Measurements from ENCODE around the gene DCAF10. TPM values are rescaled to one million over a fixed set of nuclear protein-coding genes. Genes with fewer than 3 reads are reported as not detected.
A peak's percentile ranks its signal among the peaks of the same experiment; 100 is the strongest.

The DCAF10 gene
- total and polyA plus RNA-seq, 2 of the 13 experiments (the other 11 are each of a cell fraction or from before 2014, with no cell fraction given): 9.2 to 20.3 TPM

DNA sequence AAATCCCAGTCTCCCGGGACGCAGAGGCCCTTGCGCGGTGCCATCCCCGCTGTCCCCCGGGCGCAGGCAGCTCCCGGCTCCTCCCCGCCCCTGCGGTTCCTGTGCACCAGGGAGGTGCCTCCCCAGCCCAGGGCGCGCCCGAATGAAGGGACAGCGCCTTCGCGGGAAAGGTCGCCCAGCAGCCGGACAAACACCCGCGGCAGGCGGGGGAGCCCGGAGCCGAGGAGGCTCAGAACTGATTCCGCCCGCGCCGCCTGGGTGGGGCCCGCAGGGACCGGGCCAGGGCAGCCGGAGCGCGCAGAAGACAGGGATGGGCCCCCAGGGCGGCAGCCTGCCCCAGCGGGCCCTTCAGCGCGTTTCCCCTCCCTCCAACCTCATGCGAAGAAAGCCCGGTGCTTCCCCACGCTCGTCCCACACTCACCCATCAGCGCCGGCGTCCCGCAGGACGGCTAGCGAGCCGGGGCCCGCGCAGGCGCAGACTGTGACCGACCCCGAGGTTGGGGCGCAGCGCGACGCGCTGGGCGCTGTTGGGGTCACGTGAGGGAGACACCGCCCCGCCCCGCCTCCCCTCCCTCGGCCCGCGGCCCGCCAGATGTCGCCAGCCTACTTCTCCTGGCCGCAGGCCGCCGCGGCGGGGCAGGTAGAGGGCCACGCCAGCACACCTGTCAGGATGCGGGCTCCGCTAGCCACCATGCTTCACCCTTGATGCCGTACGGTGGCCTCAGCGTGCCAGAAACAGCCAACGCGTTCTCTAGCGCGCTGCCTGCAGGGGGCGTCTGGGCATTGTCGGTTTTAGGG is 103.2 kb downstream of the DCAF10 start, which contains the start of gene SLC25A51 (continued):
- TF ChIP-seq, protein P1, sequence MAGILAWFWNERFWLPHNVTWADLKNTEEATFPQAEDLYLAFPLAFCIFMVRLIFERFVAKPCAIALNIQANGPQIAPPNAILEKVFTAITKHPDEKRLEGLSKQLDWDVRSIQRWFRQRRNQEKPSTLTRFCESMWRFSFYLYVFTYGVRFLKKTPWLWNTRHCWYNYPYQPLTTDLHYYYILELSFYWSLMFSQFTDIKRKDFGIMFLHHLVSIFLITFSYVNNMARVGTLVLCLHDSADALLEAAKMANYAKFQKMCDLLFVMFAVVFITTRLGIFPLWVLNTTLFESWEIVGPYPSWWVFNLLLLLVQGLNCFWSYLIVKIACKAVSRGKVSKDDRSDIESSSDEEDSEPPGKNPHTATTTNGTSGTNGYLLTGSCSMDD (CRISPR knock-in tag; IDR thresholded peaks at IDR 0.05): 0 out of 2 replicates have a peak, but pooled peaks have one; percentile 37
- TF ChIP-seq, protein P2, sequence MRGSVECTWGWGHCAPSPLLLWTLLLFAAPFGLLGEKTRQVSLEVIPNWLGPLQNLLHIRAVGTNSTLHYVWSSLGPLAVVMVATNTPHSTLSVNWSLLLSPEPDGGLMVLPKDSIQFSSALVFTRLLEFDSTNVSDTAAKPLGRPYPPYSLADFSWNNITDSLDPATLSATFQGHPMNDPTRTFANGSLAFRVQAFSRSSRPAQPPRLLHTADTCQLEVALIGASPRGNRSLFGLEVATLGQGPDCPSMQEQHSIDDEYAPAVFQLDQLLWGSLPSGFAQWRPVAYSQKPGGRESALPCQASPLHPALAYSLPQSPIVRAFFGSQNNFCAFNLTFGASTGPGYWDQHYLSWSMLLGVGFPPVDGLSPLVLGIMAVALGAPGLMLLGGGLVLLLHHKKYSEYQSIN (CRISPR knock-in tag; IDR thresholded peaks at IDR 0.05; ENCODE audit: borderline replicate concordance): no peak
- peak; percentile 91 for TF ChIP-seq ZNF563 (CRISPR knock-in tag; IDR thresholded peaks at IDR 0.05)
- no peak for TF ChIP-seq ATF1 (CRISPR knock-in tag; IDR thresholded peaks at IDR 0.05)
- TF ChIP-seq, protein P3, sequence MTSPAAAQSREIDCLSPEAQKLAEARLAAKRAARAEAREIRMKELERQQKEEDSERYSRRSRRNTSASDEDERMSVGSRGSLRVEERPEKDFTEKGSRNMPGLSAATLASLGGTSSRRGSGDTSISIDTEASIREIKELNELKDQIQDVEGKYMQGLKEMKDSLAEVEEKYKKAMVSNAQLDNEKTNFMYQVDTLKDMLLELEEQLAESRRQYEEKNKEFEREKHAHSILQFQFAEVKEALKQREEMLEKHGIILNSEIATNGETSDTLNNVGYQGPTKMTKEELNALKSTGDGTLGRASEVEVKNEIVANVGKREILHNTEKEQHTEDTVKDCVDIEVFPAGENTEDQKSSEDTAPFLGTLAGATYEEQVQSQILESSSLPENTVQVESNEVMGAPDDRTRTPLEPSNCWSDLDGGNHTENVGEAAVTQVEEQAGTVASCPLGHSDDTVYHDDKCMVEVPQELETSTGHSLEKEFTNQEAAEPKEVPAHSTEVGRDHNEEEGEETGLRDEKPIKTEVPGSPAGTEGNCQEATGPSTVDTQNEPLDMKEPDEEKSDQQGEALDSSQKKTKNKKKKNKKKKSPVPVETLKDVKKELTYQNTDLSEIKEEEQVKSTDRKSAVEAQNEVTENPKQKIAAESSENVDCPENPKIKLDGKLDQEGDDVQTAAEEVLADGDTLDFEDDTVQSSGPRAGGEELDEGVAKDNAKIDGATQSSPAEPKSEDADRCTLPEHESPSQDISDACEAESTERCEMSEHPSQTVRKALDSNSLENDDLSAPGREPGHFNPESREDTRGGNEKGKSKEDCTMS (CRISPR knock-in tag; conservative IDR thresholded peaks at IDR 0.05): no peak
- TF ChIP-seq MTF1 (CRISPR knock-in tag; IDR thresholded peaks at IDR 0.05): no peak
- TF ChIP-seq ZNF790 (CRISPR knock-in tag; IDR thresholded peaks at IDR 0.05; ENCODE audit: borderline replicate concordance): peak; percentile 97
- peak; percentile 43; the same call in 1 of the 2 replicates for TF ChIP-seq ZNF34 (CRISPR knock-in tag; IDR thresholded peaks at IDR 0.05; ENCODE audit: borderline replicate concordance)
- TF ChIP-seq, protein P4, sequence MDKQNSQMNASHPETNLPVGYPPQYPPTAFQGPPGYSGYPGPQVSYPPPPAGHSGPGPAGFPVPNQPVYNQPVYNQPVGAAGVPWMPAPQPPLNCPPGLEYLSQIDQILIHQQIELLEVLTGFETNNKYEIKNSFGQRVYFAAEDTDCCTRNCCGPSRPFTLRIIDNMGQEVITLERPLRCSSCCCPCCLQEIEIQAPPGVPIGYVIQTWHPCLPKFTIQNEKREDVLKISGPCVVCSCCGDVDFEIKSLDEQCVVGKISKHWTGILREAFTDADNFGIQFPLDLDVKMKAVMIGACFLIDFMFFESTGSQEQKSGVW (CRISPR knock-in tag; IDR thresholded peaks at IDR 0.05; ENCODE audit: borderline replicate concordance): no peak; the same call in 1 of the 2 replicates
- 0 out of 2 replicates have a peak, but pooled peaks have one; percentile 55 for TF ChIP-seq ZNF33B (CRISPR knock-in tag; IDR thresholded peaks at IDR 0.05)
- TF ChIP-seq, protein P5, sequence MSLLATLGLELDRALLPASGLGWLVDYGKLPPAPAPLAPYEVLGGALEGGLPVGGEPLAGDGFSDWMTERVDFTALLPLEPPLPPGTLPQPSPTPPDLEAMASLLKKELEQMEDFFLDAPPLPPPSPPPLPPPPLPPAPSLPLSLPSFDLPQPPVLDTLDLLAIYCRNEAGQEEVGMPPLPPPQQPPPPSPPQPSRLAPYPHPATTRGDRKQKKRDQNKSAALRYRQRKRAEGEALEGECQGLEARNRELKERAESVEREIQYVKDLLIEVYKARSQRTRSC (CRISPR knock-in tag; IDR thresholded peaks at IDR 0.05; ENCODE audit: low read depth): 0 out of 2 replicates have a peak, but pooled peaks have one; percentile 32
- peak; percentile 96 for TF ChIP-seq TGIF2 (CRISPR knock-in tag; IDR thresholded peaks at IDR 0.05)
- TF ChIP-seq SPEN (CRISPR knock-in tag; IDR thresholded peaks at IDR 0.05; ENCODE audit: low read depth): peak; percentile 89
- TF ChIP-seq YEATS2 (CRISPR knock-in tag; IDR thresholded peaks at IDR 0.05; ENCODE audit: borderline replicate concordance): peak; percentile 93
- TF ChIP-seq FOSL2 (CRISPR knock-in tag; IDR thresholded peaks at IDR 0.05): peak; percentile 72
- no peak for TF ChIP-seq ZNF672 (CRISPR knock-in tag; IDR thresholded peaks at IDR 0.05)
- TF ChIP-seq YY1 (IDR thresholded peaks at IDR 0.05; ENCODE audit: insufficient read depth, insufficient replicate concordance, low read depth, low read length): peak; percentile 91
- TF ChIP-seq AHR (CRISPR knock-in tag; IDR thresholded peaks at IDR 0.05): peak; percentile 69; the same call in 1 of the 2 replicates
- peak; percentile 38; the same call in 1 of the 2 replicates for TF ChIP-seq ZNF292 (CRISPR knock-in tag; IDR thresholded peaks at IDR 0.05; ENCODE audit: borderline replicate concordance, low read depth)
- TF ChIP-seq MAF1 (CRISPR knock-in tag; IDR thresholded peaks at IDR 0.05; ENCODE audit: borderline replicate concordance): no peak
- peak; percentile 88 for TF ChIP-seq ZNF878 (CRISPR knock-in tag; IDR thresholded peaks at IDR 0.05)

Data from HepG2 (cell line).